NCI-H1105 treated with DMSO at 0.1 percent for 48 hours (cell line): Measurements from ENCODE around the gene KLHDC3.
"Not testable (repeated sequence)": the region's sequence is repeated elsewhere in the genome, so short reads cannot be mapped to it uniquely, and the experiment has no call there.

Source experiments
- DNase-seq: peaks from one replicate; lab custom pipeline; 2025; lab: John Stamatoyannopoulos, UW

The KLHDC3 gene

GRCh38 chr6:42988486-42989020 is 25.5 kb upstream of the KLHDC3 start:
- no peak for DNase-seq

GRCh38 chr6:42989923-42990322 is 24.1 kb upstream of the KLHDC3 start:
- DNase-seq: no peak

GRCh38 chr6:42993445-42993844 is 20.6 kb upstream of the KLHDC3 start:
- DNase-seq: no peak

- DNase-seq: no peak
These were observed 17.5 kb upstream of the KLHDC3 start for GRCh38 chr6:42996513-42996912.

- not testable (repeated sequence) for DNase-seq
These were observed 15.8 kb upstream of the KLHDC3 start for GRCh38 chr6:42998205-42998604.

GRCh38 chr6:43001843-43002242 is 12.2 kb upstream of the KLHDC3 start:
- DNase-seq: no peak

GRCh38 chr6:43005844-43006243 is 8.2 kb upstream of the KLHDC3 start:
- DNase-seq: no peak

GRCh38 chr6:43006251-43006650 is 7.8 kb upstream of the KLHDC3 start:
- DNase-seq: no peak

GRCh38 chr6:43007126-43007525 is 6.9 kb upstream of the KLHDC3 start:
- DNase-seq: no peak

- peak; percentile 41 for DNase-seq
These were observed 4.9 kb upstream of the KLHDC3 start for GRCh38 chr6:43009124-43009523.

GRCh38 chr6:43011207-43011606 is 2.8 kb upstream of the KLHDC3 start:
- no peak for DNase-seq

GRCh38 chr6:43012364-43012763 is 1.7 kb upstream of the KLHDC3 start:
- no peak for DNase-seq

GRCh38 chr6:43013097-43013842 is 779 bp upstream of the KLHDC3 start:
- peak; percentile 54 for DNase-seq

- no peak for DNase-seq
These were observed 423 bp downstream of the KLHDC3 start for GRCh38 chr6:43014434-43014909.

GRCh38 chr6:43016176-43016942 is 2.3 kb downstream of the KLHDC3 start:
- no peak for DNase-seq

- no peak for DNase-seq
These were observed 2.9 kb downstream of the KLHDC3 start for GRCh38 chr6:43016943-43017334.

- no peak for DNase-seq
These were observed 5.1 kb downstream of the KLHDC3 start for GRCh38 chr6:43019152-43019551.

- DNase-seq: no peak
These were observed 6.1 kb downstream of the KLHDC3 start for GRCh38 chr6:43020052-43020705.

- DNase-seq: no peak
These were observed 6.8 kb downstream of the KLHDC3 start for GRCh38 chr6:43020847-43021246.

GRCh38 chr6:43021270-43022047 is 7.4 kb downstream of the KLHDC3 start, which contains the start of gene RRP36:
Gene RRP36, plus strand, starts transcription at chr6:43021623. Its CDS starts 32 bp downstream, at chr6:43021655.
- peak; percentile 63 for DNase-seq

GRCh38 chr6:43024436-43024835 is 10.4 kb downstream of the KLHDC3 start:
- DNase-seq: no peak

GRCh38 chr6:43026365-43026764 is 12.3 kb downstream of the KLHDC3 start:
- DNase-seq: no peak
